Activated naive CD4-positive, alpha-beta T cell treated with Interleukin-2 at 50 U/mL for 16 hours (primary cell): ENCODE data around the gene GPS1.

Experiments
- DNase-seq: peaks from one replicate; pipeline ENCODE4 v3.0.0-alpha.2; 2020

Gene GPS1

DNA sequence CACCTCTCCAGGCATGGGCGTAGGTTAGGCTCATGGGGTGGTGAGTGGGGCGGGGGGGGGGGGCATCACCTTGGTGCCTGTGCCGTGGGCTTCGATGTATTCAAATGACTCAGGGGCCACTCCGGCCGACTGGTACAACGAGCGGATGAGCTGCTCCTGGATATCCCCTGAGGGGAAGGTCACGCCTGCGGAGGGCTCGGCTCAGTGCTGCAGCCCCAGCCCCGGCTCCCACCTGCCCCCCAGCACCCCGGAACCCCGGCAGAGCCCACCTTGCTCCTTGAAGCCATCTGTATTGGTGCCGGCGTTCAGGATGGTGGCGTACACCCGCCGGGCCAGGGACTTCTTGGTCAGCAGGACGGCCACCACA is 40.9 kb downstream of the GPS1 start:
- DNase-seq: no peak

DNA sequence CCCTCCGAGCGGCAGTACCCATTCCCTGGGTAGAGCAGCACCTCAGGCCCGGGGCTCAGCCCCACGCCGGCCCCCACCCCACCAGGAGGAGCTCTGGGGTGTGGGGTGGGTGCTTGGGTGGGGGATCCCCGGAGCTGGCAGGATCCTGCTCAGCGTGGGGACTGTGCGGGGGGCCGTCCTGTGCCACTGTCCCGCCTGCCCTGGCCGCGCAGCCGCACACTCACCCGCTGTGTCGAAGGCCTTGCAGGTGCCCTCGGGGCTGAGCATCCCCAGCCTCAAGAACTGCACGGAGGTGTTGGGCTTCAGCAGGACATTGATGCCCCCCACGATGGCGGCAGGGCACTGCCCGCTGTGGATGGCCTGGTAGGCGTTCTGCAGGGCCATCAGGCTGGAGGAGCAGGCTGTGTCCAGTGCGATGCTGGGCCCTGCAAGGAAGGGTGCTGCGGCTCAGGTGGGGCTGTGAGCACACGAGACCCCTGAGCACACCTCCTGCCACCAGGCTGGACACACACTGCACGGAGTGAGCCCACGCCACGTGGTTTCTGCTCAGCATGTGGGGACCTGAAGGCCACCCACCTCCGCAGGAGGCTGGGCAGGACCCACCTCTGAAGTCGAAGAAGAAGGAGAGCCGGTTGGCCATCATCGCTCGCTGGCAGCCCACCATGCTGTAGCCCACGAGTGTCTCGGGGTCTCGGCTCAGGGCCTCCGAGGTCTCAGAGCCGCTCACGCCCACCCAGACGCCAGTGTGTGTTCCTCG is 41.5 kb downstream of the GPS1 start:
- no peak for DNase-seq

DNA sequence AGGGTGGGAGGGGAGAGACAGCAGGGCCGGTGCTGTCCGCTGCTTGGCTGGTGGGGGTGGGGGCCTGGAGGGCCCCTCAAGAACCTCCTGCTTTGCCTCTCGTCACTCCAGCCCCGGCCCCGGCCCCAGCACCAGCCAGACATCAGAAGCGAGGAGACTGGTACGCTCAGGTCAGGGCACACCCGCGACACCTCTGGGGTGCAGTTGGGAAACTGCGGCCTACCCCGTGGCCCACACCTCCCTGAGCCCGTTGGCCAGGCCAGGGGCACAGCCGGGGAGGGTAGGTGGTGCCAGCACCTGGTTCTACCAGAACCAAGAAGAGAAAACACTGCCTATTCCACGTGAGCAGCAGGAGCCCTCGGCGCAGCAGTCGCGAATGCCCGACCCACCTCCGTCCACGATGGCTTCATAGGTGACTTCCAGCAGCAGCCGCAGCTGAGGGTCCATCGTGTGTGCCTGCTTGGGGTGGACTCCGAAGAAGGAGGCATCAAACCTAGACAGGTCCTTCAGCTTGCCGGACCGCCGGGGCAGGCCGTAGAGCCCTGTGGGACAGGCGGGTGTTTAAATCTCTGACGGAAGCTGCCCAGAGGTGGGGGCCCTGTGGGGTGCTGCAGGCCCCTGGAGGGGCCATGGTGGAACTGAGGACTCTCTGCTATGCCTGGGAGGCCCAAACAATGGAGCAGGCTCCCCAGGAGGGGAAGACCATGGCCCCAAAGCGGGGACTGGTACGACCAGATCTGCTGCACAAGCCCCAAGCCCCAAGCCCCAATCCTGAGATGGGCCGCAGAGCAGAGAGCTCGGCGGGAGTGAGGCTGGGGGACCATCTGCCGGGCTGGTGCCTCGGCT is 43.5 kb downstream of the GPS1 start:
- DNase-seq: no peak

DNA sequence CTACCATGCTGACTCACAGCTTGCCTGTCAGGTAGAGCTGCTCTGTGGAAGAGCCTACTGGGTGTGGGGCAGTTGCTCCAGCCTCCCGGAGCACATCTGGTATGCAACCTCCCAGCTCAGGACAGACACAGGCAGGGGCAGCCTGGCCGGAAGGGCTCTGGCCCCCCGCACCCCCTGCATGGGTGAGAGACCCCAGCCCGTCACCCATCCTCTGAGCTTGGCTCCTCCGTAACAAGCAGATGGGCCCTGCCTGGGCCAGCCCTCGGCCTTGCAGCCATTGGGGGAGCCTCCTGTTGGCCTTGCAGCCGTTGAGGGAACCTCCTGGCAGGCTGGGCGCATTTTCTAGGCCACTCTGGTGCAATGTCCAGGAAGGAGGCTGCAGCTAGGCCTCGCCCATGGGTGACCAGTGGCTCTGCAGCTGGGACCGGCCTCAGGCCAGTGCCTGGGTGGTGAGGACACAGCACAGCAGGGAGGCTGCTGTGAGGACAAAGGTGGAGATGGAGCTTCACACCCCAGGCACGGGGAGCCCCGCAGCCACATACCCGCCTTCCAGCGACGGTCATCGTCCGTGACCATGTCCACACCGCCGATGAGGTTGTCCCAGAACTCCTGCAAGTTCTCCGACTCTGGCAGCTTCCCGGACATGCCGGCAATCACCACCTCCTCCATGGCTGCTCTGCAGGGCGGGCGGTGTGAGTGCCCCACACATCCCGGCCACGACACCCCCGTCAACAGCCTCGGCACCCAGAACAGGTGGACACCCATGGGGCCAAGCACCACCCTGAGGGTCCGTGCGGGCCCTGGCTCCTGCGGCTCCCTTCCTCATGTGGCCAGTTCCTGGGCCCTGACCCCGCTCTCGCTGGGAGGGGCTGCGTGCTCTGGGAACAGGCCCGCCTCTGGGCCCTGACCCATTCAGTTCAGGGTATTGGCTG is 44.3 kb downstream of the GPS1 start:
- no peak for DNase-seq

DNA sequence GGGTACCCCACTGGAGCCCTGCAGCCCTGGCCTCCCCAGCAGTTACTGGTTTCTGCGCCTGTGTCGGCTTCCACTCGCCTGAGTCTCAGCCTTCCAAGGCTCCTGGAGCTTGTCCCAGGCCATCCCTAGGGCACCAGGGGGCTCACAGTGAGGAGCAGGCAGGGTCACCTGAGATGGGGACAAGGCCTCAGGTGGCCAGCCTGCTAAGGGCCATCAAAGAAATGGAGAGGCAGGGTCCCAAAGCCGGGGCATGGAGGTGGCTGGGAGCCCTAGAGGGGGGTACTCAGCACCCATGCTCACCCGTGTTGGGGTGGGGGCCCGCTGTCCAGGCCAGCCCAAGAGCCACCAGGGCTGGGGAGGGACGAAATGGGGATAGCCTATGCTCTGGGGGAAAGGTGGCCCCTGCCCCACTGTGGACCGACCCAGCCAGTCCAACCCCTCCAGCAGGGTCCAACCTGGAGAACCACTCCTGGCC is 45.0 kb downstream of the GPS1 start:
- no peak for DNase-seq

DNA sequence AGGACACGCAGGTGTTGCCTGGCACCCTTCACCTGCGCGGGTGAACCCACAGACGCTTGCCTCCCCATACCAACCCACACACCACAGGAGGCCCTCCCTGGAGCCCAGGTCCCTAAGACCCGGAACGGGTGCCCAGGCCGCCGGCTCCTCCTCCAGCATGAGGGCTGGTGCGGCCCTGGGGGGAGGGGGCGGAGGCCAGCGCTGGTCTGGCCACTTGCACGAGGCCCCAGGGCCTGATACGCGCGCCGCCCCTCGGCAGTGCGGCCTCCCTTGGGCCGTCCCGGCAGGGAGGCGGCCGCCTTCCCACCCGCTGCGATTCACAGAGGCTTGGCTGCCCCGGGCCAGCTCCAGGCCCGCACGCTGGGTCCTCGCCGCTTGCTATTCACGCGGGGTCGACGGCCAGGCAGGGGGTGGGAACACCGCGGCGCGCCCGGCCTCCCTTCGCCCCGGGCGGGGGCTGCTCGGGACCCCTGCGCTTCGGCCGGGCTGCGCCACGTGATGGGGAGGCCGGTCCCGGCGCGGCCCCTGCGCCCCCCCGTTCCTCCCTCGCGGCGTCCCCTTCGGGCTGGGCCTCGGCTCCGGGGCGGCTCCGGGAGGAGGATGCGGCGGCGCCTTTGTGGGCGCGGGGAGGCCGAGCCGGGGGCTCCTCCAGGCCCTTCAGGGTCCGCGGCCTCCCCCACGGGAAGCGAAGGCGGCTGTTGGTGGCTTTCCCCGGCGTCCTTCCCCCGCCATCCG is 45.7 kb downstream of the GPS1 start:
- DNase-seq: peak; percentile 54

DNA sequence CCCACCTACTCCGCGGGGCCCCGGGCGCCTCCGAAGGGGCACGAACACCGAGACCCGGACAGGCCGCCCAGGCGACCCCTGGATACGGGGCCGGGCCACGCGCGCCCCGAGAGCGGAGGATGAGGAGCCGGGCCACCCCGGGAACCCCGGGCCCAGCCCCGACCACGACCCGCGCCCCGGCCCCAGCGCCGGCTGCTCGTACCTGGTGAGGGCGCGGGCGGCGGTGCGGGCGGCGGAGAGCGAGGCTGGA is 46.1 kb downstream of the GPS1 start:
- DNase-seq: no peak

DNA sequence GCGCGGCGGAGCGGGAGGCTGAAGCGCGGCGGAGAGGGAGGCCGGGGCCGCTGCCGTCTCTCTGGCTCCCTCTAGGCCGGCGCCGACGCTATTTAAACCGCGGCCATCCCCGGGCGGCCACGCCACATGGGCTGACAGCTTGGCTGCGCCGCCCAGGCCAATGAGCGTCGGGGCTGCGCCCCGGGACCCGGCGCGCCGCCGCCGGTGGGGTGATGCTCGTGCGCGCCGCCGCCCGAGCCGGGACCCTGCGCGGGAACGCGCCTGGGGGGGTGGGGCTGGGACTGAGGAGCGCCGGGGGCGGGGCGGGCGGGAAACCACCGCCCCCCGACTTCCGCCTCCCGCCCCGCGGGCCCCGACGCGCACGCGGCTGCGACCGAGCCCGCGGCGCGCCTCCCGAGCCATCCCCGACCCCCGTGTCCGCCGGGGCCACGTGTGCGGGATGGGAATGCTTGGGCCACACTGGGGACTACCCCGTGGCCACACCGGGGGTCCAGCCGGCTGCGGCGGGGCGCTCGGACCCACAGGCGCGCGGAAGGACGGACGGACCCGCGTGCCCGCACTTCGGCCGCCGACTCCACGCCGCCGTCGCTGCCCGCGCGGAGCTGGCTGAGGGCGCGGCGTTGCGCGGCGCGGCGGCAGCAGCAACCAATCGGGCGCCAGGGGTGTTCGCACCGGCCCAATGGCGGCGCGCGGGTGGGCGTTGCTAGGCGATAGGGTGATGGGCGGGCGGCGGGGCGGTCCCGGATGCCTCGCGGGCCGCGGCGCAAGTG is 46.7 kb downstream of the GPS1 start, which contains the start of gene FASN:
TSS of gene FASN (minus strand) at position 68 of the 770 bp plus-strand sequence. CDS start 1,791 bp downstream, outside the sequence.
- peak; percentile 93 for DNase-seq

DNA sequence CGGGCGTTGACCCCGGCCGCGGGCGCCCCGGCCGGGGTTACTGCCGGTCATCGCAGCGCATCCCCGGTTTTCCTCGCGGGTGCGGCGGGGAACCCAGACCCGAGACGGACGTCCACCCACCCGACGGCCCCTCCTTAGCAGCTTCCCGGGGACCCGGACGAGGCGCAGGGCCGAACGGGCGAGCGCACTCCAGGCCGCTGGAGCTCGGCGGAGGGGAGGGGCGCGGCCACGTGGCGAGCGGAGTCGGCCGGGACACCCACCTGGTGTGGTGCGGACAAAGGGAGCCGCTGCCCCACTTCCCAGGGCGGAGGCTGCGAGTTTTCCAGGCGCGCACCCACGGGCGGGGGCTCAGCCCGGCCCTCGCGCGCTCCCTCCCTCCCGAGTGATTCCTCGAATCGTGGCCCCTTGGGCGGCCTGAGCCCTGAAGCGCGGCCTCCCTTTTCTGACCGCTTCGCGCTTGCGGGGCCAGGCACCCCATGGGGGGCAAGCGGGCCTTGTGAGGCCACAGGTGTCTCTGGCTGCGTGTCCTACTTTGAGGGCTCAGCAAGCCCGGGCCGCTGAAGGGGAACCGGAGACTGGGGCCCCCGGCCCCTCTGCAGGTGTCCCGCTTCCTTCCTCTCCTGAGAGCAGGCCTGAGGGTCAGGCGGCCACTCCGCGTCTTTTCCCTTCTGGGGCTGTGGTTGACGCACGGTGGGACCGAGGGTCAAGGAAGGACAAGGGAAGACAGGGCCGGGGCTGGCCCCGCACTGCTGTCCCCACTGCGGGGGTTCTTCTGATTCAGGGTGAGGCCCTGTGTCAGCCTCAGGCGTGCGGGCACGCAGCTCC is 47.5 kb downstream of the GPS1 start:
- DNase-seq: no peak

DNA sequence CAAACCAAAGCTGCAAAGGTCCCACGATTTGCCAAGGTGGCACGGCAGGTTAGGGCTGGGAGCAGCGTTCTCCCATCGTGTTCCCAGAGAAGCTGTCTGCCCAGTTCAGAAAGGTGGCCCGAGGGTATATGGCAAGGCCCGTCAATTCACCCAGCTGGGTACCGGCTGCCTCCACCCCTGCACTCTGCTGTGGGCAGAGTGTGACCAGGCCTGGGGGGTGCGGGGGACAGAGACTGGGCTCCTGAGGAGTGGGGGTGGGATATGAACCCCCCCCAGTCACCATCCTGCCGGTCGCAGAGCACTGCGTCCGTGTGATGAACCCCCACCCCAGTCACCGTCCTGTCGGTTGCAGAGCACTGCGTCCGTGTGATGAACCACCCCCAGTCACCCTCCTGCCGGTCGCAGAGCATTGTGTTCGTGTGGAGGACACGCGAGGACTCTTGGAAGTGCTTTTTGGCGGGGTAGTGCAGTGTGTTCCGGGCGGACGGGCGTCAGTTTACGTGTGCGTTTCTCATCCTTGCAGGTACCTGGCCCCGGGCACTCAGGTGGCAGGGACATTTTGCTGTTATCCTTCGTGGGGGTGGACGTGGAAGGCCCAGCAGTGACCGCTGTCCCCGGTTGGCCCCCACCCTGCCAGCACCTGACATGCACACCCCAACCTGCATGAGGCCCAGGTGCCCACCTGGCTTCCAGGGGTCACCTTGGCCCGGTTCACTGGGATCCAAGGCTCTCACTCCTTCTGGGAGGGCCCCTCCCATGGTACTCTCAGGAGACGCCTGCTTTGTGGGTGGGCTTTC is 49.0 kb downstream of the GPS1 start:
- no peak for DNase-seq

DNA sequence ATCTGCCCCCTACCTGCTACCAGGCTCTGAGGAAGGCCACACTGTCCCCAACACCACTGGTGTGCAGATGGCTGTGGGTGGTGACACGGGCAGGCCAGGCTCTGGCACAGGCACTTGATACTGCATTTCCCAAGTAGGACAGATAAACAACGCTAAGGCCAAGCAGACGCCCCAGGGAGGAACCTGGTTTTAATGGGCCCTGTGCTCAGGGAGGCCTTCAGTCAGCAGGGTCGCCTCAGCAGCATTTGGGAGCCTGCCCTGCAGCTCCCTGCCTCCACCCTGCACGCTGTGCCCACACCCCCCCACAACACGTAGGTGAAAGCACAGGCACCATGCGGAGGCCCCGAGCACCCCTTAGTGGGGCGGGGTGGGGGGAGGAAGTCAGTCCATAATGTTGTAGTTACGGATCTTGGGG is 49.6 kb downstream of the GPS1 start:
- no peak for DNase-seq

DNA sequence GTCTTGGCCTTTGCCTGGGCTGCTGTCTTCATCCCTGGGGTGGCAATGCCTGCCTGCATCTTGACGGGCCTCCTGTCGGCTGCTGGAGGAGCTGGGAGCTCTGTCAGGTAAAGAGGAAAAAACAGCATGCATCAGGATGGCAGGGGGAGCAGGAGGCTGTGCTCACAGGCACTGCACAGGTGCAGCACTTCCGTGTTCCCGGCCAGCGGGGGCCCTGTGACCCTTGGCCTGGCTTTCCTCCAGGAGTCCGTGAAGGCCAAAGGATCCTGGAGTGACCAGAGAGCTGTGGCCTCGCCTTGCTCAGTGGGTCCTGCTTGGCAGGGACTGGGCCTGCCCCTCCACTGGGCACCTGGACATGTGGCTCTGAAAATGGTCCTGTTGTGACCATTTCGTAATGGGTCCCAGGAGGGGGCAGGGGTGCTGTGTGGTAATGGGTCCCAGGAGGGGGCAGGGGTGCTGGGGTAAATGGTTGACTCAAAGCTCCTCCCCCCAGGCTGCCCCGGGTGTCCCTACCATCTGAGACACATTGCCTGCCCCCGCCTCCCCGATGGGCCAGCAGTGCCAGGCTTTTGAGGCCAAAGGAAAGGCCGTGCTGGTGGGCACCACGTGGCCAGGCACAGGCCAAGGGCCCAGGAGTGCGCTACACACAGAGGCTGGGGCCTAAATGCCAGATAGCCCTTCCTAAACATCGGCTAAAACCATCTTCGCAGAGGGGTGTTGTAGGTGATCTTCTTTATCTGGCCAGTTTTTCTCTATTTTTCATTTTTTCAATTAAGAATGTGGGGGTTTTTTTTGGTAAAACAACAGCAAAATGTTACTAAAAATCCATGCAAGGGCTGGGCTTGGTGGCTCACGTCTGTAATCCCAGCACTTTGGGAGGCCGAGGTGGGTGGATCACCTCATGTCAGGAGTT is 50.3 kb downstream of the GPS1 start:
- DNase-seq: no peak

DNA sequence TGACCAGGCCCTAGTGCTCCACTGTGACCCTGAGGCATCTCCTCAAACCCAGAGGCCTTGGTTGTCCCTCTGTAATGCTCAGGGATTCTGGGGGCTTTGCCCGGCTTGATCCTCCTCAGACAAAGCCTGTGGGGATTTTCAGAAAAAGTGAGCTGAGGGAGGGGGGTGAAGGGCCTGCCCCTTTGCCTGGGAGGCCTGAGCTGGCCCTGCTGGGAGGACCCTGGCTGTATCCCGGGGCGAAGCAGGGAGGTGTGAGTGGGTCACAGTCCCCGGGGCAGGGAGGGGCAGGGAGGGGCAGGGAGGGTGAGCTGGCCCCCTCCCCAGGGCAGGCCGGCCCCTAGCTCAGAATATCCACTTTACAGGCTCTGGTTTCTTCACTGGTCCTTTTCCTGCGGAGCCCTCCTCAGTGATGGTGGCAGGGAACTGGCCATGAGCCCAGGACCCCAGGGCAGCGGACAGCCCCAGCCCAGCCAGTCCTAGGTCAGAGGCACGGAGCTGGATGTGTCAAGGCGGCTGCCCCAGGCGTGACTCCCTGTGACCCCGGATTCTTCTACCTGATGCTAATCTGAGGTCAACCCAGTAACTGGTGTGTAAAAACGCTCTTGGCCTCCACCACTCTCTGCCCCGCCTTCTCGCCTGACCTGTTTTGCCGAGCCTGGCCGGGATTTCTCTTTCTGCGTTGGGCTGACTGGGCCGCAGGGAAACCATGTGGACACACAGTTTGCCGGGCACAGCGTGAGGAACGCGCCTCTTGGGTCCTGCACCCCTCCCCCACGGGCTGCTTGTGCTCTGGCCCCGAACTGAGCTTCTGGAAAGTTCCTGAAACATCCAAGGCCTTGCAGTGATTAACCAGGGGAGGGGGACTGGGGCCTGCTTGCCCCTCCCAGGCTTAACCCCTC is 52.1 kb downstream of the GPS1 start:
- no peak for DNase-seq

DNA sequence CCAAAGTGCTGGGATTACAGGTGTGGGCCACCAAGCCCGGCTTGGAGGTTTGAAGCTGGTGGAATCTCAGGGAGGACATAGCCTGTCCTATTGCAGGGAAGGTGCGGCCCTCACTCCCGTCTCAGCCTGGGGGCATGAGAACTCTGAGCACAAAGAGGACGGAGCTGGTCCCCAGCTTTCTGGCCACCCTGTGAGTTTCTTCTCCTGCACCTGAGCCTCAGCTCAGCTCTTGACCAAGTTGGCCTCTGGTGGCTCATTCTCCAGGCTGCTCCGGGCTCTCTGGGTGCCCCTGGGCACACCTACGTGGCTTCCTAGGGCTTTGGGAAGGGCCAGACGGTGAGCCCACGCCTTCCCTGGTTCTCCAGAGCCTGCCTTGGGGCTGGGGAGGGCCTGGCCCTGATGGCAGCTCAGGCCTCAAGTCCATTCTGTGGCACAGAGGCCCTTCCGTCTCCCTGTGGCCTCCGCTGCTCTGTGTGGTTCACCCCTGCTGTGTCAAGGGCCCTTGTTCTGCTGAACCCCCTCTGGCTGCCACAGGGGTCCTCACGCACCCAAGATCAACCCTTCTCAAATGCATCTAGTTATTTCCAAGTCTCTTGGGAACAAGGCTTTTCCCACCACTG is 53.2 kb downstream of the GPS1 start:
- DNase-seq: no peak

DNA sequence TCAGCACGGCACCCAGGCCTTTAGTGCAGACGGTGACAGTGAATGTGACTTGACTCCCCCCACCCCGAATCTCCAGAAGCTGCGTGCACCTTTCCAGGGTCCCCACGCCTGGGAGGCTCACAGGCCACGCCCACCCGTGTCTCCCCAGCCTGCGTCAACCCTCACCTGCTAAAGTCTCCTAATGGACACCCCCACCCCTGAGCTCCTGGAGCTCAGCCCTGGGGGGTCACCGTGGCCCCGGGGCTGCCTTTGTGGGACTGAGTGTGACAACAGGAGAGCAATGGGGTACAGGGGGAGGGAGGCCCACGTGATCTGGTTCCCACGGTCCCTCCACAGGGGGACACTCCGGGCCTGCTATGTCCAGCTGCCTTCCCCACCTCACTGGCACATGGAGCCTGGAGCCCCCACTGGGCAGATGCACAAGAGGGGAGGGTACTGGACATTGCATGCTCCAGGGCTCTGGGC is 53.8 kb downstream of the GPS1 start:
- no peak for DNase-seq

DNA sequence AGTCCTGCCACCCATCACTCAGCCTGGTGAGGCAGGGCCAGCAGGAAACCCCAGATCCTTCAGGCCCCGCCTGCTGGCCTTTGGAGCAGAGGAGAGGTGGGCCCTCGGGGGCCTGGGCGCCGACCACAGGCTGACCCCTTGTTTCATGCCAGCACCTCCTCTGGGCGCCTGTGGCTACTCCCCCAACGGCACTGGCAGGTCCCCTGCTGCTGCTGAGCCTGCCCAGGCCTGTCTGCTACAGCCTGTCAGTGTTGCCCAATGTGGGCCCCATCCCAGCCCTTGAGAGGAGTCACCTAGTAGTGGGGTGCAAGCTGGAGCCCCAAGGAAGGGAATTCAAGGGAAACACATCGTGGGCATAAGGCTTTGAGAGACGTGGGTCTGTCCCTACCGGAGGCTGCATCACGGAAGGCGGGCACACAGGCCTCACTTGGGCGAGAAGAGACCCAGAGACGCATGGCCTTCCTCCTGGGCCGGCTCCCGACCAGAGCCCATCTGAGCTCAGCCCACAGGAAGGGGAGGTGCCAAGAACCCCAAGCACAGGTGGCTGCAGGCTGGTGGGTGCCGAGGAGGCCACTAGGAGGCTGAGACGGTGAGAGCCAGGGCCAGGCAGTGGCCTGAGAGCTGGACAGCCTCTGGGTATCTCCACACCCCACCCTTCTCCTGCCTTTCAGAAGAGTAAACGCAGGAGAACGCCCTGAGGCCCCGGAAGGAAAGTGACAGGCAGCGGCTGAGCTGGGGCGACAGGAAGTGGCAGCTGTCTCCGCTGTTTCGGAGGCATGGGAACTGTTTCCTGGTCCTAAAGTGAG is 54.4 kb downstream of the GPS1 start:
- DNase-seq: peak; percentile 65
